Psoas muscle (tissue), 8 donors: ENCODE results near the gene CACNA1D. TPM values are rescaled to one million over a fixed set of nuclear protein-coding genes. Genes with fewer than 3 reads are reported as not detected.

ENCODE experiments used
- ATAC-seq, 4 donors: fragments of 200-7000 bp; cut with Tn5 transposase; one replicate each; pipeline ENCODE4 v1.9.1; 2020; ENCODE audit warnings: moderate library complexity in 3 of 4, mild to moderate bottlenecking in 2 of 4
- DNase-seq, 2 donors: peaks; one replicate each; pipeline ENCODE4 v3.0.0-alpha.2; 2020
- H3K27ac ChIP-seq: fragments of 200-600 bp; one replicate; pipeline ENCODE4 v1.8.0; 2022
- H3K27me3 ChIP-seq, 3 donors: fragments of 200-600 bp in 1 of 3; one replicate each; pipeline versions ENCODE4 v1.6.1 to v1.8.0; 2013 to 2022; ENCODE audit warnings: low read length in 2 of 3, mild to moderate bottlenecking in 2 of 3, moderate library complexity in 1 of 3; ENCODE audit not compliant: insufficient read depth in 3 of 3
- H3K36me3 ChIP-seq, 2 donors: fragments of 200-600 bp in 1 of 2; one replicate each; pipeline versions ENCODE4 v1.6.1 to v1.8.0; 2013 to 2022; ENCODE audit warnings: low read depth in 1 of 2, mild to moderate bottlenecking in 1 of 2, moderate library complexity in 1 of 2; ENCODE audit not compliant: insufficient read depth in 1 of 2
- H3K4me1 ChIP-seq: fragments of 200-600 bp; one replicate; pipeline ENCODE4 v1.8.0; 2022
- H3K4me3 ChIP-seq: fragments of 200-600 bp; one replicate; pipeline ENCODE4 v1.8.0; 2022; ENCODE audit warnings: mild to moderate bottlenecking
- H3K9me3 ChIP-seq: fragments of 200-600 bp; one replicate; pipeline ENCODE4 v1.8.0; 2022
- CTCF ChIP-seq: fragments of 200-600 bp; IDR thresholded peaks from one replicate; pipeline ENCODE4 v1.8.0; 2022; ENCODE audit warnings: antibody characterized with exemption
- WGBS, 3 donors: extraction: QIAGEN DNeasy Blood & Tissue Kit; methylation state at CpG; one replicate each; pipeline versions ENCODE4 v1.1.6 to v1.1.7; 2013; 5-methylcytosine and 5-hydroxymethylcytosine counted together
- intact Hi-C, 2 donors: fragments of 100-400 bp; cut with DNase I; formaldehyde crosslinking; loops; one replicate each; pipeline versions ENCODE4 v1.11.0 to v1.14.2; 2022
- polyA plus RNA-seq, 3 donors: library from polyadenylated mRNA; stranded (reverse); fragments of 200-250 nt; gene quantifications; one replicate each; pipeline ENCODE4 v1.2.3, GENCODE V29; 2013
- total RNA-seq, 4 donors: library from RNA; stranded (reverse); fragmentation: NEBNext Ultra II Directional in 2 of 4; extraction: Animal tissue kit (Norgen Biotek cat#: 25700) in 2 of 4; gene quantifications; one replicate each; pipeline versions ENCODE4 v1.2.1 to v1.2.4, GENCODE V29; 2021 to 2023
- donor health status: healthy with polysubstance abuse.
- donor health status: DM: no; HTN: no; CAD: no; lungs with moderate emphysema.
- donor health status: Bipolar disorder and iron deficiency.
- donor health status: healthy.
- donor health status: DM: yes; HTN: yes; CAD: no.
- donor health status: DM: no; HTN: no; CAD: no.
- donor health status: DM: no; HTN: no; CAD: no.
- donor health status: DM: yes; HTN: yes; CAD: no.

Gene CACNA1D
- total and polyA plus RNA-seq, 7 donors: 0.05 to 0.82 (median 0.28) TPM; not detected in 2

GRCh38 chr3:53800041-53800906, 305.9 kb downstream of the CACNA1D start:
- DNase-seq (no peak), ATAC-seq (no peak)
- Histone ChIP-seq H3K9me3 (no peaks in the 10 kb centered on the region), H3K27me3 (peaks cover 0 to 13% (median 0%) of the 10 kb centered on the region in 3 donors), H3K36me3 (no peaks in the 10 kb centered on the region), H3K4me1 (no peaks in the 10 kb centered on the region), H3K4me3 (no peak overlapping the region), H3K27ac (no peak overlapping the region)
- intact Hi-C loops: no loop called here
- WGBS, 3 donors: 47 to 59% (median 49%) methylated on average over 16 of the region's 16 CpGs
- TF ChIP-seq CTCF: no peak

DNA sequence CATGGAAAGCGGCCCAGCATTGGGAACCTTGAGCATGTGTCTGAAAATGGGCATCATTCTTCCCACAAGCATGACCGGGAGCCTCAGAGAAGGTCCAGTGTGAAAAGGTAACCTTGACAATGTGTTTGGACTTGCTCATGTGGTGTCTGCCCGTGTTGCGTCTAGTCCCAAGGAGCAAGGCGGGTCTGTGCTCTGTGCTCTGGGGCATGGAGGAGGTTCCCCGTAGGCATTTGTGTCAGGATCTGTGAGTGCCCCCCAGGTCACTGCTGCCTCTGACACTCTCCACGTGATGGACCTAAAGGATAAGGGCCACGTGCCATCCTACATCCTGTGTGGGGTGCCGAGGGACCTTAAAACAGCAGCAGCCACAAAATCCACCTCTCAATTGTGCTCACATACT, 306.9 kb downstream of the CACNA1D start:
- 86 to 95% (median 88%) methylated on average over 9 of the region's 9 CpGs for WGBS, 3 donors
- Histone ChIP-seq H3K36me3 (no peaks in the 10 kb centered on the region), H3K4me1 (no peaks in the 10 kb centered on the region), H3K9me3 (no peaks in the 10 kb centered on the region), H3K27ac (no peak overlapping the region), H3K4me3 (no peak overlapping the region), H3K27me3 (peaks cover 0 to 3% (median 0%) of the 10 kb centered on the region in 3 donors)
- no peak for TF ChIP-seq CTCF
- intact Hi-C loops: no loop called here
- ATAC-seq: no peak
- DNase-seq: no peak

DNA sequence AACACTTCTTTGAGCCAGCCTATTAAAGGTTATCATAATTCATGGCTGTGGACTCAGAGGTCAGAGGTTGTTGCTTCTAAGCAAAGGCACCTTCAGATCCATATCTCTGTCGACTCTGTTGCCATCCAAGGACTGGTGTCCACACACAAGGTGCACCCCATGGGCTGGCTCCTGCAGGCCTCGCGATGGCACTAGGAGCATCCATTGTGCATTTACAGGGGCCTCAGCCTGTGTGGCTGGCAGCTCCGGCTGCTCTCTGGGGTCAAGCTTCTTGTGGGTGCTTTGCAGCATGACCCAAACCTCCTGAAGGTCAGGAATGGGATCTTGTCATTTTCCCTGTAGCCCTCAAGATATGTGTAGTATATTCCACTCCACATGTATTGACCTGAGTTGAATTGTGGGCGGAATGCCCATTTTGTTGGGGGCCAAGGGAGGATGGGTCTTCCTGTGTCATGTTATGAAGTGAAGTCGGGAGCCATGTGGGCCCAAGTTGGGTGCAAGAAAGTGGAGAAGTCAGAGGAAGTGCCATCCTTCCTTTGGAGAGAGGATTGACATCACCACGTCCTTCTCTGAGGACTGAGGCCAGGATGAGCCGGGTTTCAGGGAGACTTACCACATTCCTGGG, 308.0 kb downstream of the CACNA1D start:
- DNase-seq (no peak), ATAC-seq (no peak)
- 89 to 93% (median 92%) methylated on average over 8 of the region's 8 CpGs for WGBS, 3 donors
- Histone ChIP-seq H3K27ac (no peak overlapping the region), H3K9me3 (no peaks in the 10 kb centered on the region), H3K4me1 (peaks cover 4% of the 10 kb centered on the region), H3K27me3 (peaks cover 0 to 3% (median 0%) of the 10 kb centered on the region in 3 donors), H3K36me3 (no peaks in the 10 kb centered on the region), H3K4me3 (no peak overlapping the region)
- intact Hi-C loops: no loop called here
- TF ChIP-seq CTCF: no peak

GRCh38 chr3:53803124-53803815, 308.9 kb downstream of the CACNA1D start:
- no peak overlapping the region for H3K27ac ChIP-seq
- no peaks in the 10 kb centered on the region for H3K36me3 ChIP-seq
- H3K4me3 ChIP-seq: no peak overlapping the region
- peaks cover 0 to 3% (median 0%) of the 10 kb centered on the region in 3 donors for H3K27me3 ChIP-seq
- DNase-seq: no peak
- H3K4me1 ChIP-seq: peaks cover 4% of the 10 kb centered on the region
- intact Hi-C loops: no loop called here
- whole genome bisulfite sequencing, 3 donors: 87 to 89% (median 87%) methylated on average over 18 of the region's 18 CpGs
- no peak for TF ChIP-seq CTCF
- H3K9me3 ChIP-seq: no peaks in the 10 kb centered on the region
- ATAC-seq: no peak
